HG03571 (cell line): ENCODE data around the gene GPR85.
"Not testable (repeated sequence)": the region's sequence is repeated elsewhere in the genome, so short reads cannot be mapped to it uniquely, and the experiment has no call there.

Source experiments
- ATAC-seq: cut with Tn5 transposase; IDR thresholded peaks from one replicate; pipeline ENCODE4 v1.9.1; 2021; ENCODE audit not compliant: unreplicated experiment

Gene GPR85

DNA sequence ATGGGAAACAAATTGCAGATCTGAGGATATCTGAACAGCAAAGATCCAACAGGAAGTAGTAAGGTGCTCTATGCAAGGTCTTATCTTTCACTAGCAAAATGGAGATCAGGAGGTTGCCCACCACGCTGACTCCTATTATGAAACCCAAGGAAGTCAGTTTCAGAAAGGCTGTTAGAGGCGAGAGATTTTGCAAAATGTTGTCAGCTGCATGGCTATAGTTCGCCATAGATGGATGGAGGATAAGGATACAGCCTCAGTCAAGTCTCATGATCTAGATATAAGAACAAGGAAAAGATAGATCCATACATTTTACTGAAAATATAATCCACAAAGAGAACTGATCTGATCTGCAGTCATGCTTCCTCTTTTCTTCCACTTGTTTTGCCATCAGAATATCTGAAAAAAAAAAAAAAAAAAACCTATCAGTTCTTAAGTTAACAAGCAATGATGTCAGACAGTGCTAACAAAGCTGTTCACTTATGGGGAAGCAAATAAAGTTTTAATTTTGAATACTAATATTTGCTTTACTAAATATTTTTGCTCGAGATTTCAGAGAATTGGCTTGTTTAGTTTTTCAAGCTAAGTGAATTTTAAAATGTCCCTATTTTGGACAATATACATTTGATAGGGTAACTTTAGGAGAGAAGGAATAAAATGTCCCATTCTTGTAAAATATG lies 2.0 kb downstream of the GPR85 start:
- ATAC-seq: no peak

DNA sequence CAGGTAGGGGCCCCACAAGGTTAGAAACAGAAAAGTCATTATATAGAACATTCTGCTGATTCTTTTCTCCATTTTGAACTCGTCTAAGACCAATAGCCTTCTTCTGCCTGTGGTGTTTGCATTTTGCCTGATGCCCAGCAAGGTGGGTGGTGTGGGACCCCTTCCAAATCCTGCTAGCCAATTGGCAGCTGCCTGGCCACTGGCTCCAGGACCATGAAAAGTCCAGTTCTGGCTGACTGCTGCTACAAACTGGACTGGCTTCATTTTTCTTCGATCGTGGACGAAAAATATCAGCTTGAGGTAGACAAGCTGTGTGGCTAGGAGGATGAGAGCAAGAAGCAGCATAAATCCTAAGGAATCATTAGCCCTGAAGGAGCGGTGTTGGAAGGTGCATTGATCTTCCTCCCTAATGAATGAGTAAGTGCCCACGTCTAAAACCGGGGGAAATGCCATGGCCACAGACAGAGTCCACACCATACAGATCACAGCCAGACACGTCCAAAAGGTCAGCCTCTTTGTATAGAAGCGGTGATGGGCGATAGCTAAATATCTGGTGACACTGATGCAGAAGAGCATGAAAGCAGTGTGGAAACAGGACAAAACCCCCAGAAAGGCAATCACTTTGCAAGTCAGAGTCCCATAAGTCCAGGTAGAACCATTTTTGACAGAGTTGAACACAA lies 2.7 kb downstream of the GPR85 start:
- no peak for ATAC-seq

DNA sequence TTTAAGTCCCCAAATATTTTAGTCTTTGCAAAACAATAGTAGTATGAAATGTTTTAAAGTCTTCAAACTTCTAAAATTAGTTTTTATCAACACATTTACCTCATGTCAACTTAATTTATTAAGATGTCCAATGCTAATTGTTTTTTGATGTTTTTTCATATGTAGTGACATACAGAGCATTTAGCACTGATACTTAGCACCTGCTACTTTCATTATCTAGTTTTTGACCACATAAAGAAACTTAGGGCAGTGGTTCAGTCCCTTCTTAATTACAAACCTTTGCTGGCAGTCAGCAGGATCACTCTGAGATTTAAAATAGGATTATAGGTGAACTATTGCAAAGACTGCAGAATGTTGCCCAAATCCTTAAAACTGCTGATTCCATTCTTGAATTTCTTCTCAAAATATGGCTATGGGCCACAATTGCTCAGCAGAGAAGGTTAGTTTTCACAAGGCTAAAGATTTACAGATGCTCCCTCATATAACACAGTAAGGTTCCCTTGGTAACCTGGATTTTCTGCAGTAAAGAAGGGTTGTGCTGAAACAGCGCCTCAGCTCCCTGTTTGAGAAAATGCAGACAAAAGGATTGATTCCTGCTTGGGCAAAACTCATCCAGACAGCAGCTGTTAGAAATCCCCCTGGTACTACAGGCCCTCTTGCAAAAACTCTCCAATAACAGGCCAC lies 3.4 kb downstream of the GPR85 start:
- ATAC-seq: no peak

DNA sequence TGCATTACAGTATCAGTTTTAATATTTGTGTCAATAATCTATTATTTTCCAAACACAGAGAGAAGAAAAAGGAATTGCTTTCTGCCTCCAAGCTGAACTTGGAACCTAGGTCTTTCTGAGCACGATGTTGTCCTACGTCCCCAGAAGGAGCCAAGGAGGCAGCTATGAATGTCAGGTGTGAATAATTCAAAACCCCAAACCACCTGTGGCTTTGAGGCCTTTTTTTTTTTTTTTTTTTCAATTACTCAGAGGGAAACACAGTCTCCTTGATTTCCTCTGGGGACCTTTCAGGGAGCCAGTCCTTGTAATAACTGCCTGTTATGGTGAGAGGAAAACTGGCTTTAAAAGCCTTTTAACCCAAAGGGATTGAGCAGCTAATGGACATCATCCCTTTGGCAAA lies 8.3 kb downstream of the GPR85 start:
- ATAC-seq: no peak

DNA sequence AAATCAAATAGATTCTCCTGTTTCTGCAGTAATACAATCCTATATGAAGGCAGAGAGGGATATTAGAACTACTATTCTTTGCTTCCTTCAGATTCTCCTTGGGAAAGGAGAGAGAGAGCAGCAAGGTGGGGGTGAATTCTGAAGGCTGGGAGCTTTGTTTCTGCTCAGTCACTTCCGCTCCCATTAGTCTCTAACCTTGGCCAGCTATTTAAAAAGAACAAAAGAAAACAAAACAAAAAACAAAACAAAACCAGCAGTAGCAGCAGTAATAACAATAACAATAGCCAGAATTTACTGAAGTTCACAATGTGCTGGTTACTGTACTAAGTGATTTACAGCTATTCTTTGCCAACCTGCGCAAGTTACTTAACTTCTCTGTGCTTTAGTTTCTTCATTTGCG lies 9.9 kb downstream of the GPR85 start:
- ATAC-seq: no peak

DNA sequence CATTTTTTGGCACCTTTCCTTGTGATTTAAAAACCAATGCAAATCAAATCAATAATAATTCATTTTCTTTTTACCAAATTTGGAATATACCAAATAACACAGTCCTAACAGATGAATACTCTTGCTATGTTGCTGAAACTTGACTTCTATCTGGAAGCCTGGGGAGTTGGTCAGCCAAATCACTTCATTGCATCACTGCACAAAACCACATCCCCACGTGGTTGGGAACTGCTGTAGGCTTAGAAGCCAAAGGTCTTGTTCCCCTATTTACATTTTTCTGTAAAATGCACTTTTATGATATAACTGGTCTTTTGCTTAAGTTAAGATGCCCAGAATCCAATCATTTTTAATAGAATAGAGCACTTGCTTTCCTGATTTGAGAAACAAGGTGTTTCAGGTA lies 15.2 kb downstream of the GPR85 start:
- no peak for ATAC-seq

DNA sequence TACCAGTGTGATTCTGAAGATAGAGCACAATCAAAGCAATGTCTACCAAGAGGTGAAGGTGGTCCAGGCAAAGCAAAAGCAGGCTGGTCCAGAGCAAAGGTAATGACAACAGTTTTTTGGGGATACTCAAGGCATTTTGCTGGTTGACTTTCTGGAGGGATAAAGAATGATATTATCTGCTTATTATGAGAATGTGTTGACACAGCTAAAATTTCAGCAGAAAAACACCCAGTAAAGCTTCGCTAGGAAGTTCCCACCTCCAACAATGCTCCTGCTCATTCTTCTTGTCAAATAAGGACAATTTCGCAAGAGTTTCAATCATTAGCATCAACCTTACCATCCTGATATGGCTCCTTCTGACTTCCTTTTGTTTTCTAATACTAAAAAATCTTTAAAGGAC lies 24.1 kb downstream of the GPR85 start:
- ATAC-seq: no peak

DNA sequence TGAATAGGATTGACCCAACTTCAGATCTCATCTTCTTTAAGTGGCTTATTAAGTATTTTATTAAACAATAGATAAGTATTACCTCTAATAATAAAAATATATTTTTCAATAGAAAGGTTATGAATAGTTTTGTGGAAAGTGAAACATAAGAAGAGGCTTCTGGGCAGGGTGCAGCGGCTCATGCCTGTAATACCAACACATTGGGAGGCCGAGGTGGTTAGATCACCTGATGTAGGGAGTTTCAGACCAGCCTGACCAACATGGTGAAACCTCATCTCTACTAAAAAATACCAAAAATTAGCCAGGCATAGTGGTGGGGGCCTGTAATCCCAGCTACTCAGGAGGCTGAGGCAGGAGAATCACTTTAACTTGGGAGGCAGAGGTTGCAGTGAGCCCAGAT lies 26.5 kb downstream of the GPR85 start:
- no peak for ATAC-seq

DNA sequence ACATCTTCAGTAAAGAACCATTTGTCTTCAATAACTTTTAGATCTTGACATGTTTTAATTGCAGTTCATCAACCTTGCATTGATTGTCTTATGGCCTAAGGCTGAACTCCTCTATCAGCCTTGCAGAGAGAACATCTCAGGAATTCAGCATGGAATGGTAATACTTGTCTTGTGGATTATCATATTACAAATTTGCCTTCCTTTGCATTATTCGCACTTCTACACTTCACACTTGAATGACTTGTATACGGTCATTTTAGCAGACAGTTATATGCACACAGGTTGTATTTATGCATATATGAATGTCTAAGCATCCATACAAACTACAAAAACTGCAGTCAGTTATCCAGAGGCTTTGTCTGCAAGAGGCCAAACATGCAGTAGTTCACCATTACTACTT lies 31.7 kb downstream of the GPR85 start:
- no peak for ATAC-seq

DNA sequence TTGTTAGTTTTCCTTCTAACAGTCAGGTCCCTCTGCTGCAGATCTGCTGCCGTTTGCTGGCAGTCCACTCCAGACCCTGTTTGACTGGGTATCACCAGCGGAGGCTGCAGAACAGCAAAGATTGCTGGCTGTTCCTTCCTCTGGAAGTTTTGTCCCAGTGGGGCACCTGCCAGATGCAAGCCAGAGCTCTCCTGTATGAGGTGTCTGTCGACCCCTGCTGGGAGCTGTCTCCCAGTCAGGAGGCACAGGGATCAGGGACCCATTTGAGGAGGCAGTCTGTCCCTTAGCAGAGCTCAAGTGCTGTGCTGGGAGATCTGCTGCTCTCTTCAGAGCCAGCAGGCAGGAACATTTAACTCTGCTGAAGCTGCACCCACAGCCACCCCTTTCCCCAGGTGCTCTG lies 32.4 kb downstream of the GPR85 start:
- not testable (repeated sequence) for ATAC-seq

DNA sequence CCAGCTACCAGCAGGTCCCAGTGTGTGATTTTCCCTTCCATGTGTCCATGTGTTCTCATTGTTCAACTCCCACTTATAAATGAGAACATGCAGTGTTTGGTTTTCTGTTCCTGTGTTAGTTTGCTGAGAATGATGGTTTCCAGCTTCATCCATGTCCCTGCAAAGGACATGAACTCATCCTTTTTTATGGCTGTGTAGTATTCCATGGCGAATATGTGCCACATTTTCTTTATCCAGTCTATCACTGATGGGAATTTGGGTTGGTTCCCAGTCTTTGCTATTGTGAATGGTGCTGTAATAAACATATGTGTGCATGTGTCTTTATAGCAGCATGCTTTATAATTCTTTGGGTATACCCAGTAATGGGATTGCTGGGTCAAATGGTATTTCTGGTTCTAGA lies 37.4 kb downstream of the GPR85 start:
- not testable (repeated sequence) for ATAC-seq

DNA sequence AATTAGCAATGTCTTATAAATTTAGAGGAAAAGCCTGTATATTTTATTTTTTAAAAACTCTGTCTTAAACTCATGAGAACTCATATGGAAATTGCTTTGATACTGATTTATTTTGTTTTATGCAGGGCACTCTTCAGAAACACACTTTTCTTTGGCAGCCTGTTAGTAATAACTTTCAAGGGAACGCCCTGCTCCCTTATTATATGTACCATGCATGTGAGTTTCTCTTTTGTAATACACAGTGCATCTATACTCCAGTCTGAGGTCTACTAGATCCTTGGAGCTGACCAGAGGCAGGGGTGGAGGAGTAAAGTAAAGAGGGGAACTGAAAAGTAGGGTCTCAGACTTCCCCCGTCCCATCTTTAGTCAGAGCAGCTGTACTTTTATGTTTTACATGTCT lies 40.2 kb downstream of the GPR85 start:
- no peak for ATAC-seq

DNA sequence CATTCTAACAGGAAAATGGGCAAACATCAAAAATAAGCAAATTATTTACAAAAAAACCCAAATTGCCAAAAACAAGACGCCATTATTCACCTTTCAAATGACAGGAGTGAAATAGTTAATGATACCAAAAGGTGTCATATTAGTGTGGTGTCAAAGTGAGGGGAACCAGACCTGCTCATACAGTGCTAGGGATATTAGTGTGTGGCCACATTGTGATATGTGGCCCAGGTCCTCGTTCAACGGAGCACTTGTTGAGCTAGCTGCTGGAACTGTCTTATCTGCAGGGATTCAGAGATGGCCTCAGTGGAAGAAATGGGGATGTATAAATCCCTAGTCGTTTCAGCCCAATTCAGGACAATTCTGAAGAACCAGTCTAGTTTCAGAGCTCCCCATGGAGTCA lies 41.2 kb downstream of the GPR85 start:
- no peak for ATAC-seq

DNA sequence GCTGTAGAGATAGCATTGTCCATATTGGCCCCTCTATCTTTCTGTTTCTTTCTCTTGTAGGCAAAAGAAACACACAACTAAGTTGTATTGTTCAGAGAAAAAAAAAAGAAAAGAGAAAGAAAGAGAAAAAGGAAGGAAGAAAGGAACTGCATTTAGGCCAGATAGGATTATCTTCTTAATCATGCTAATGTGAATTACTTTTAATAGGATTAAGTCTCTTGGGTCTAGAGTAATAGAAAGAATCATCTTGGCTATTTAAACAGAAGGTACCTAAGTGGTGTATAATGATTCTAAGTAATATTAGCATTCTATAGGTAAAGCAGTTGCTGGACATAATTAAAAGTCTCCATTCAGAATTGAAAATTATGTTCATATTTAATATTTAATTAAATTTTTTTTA lies 42.2 kb downstream of the GPR85 start:
- ATAC-seq: no peak

DNA sequence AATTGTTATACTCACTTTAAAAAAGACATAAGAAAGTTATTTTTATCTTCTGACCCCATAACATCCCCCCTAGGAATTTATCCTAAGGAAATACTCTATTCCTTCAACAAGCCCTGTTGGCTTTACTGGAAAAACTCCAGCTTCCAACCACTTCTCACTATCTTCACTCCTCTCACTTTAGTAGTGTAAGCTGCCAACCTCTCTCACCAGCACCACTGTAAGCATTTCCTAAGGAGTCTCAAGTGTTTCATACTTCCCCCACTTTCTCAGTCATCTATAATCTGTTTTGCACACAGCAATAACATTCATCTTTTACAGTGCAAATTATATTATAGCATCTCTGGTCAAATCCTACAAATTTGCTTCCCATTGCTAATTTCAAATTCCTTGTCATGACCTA lies 45.8 kb downstream of the GPR85 start:
- ATAC-seq: no peak

DNA sequence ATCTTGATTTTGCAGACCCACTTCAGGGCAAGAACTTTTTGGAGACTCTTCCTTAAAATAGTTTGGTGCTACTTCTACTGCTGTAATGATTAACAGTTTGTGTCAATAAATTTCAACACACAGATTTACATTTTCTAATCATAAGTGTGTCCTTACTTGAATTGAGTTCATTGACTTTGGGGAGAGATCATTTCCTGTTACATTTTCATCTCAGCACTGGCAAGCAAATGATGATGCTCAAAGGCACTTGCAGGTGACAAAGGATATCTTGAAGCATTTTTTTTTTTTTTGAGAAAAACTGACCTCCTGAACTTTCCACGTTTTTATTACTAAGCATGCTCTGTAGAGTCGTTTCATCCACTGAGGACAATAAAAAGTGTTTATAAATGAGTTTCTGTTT lies 52.7 kb downstream of the GPR85 start:
- ATAC-seq: no peak
